NAMALWA (cell line): ENCODE data around the gene UFD1.

Experiments
- DNase-seq: peaks from one replicate; pipeline ENCODE4 v3.0.0-alpha.2; 2015; ENCODE audit warnings: low spot score

Gene UFD1

GRCh38 chr22:19429950-19430889 is 48.8 kb downstream of the UFD1 start:
- peak; percentile 74 for DNase-seq

- no peak for DNase-seq
These were observed 54.9 kb downstream of the UFD1 start for GRCh38 chr22:19424186-19424500.

GRCh38 chr22:19422440-19423301 is 56.3 kb downstream of the UFD1 start:
- DNase-seq = no peak

GRCh38 chr22:19420321-19420720 is 58.7 kb downstream of the UFD1 start:
- DNase-seq = no peak

GRCh38 chr22:19419464-19420178 is 59.4 kb downstream of the UFD1 start:
- peak; percentile 79 for DNase-seq

GRCh38 chr22:19419086-19419463 is 59.9 kb downstream of the UFD1 start:
- peak; percentile 65 for DNase-seq

- no peak for DNase-seq
These were observed 66.1 kb downstream of the UFD1 start for GRCh38 chr22:19412923-19413322.

- no peak for DNase-seq
These were observed 66.5 kb downstream of the UFD1 start for GRCh38 chr22:19412478-19412877.

- DNase-seq = no peak
These were observed 67.3 kb downstream of the UFD1 start for GRCh38 chr22:19411690-19412045.

GRCh38 chr22:19410941-19411689 is 67.9 kb downstream of the UFD1 start:
- no peak for DNase-seq

- DNase-seq = no peak
These were observed 71.1 kb downstream of the UFD1 start for GRCh38 chr22:19407649-19408606.

GRCh38 chr22:19406846-19407245 is 72.1 kb downstream of the UFD1 start:
- no peak for DNase-seq

- no peak for DNase-seq
These were observed 72.6 kb downstream of the UFD1 start for GRCh38 chr22:19406281-19406811.

GRCh38 chr22:19405652-19406051 is 73.3 kb downstream of the UFD1 start:
- DNase-seq = no peak

- no peak for DNase-seq
These were observed 73.9 kb downstream of the UFD1 start for GRCh38 chr22:19405133-19405532.

GRCh38 chr22:19404676-19405075 is 74.3 kb downstream of the UFD1 start:
- no peak for DNase-seq

- DNase-seq = no peak
These were observed 76.3 kb downstream of the UFD1 start for GRCh38 chr22:19402642-19403191.

GRCh38 chr22:19401483-19401882 is 77.5 kb downstream of the UFD1 start:
- no peak for DNase-seq

GRCh38 chr22:19400881-19401280 is 78.1 kb downstream of the UFD1 start:
- DNase-seq = no peak
